GM12875 (cell line): Measurements from ENCODE around the gene NRG3.

Experiments
- H3K4me3 ChIP-seq: one replicate; pipeline ENCODE4 v1.5.1; 2011; ENCODE audit warnings: low read depth, low read length, control low read depth
- TF ChIP-seq, protein P1 (sequence below): IDR thresholded peaks from 2 replicates; pipeline ENCODE4 v1.5.1; 2011; ENCODE audit warnings: low read depth, mild to moderate bottlenecking, control low read depth, inconsistent platforms, low read length, moderate library complexity, borderline replicate concordance; ENCODE audit not compliant: insufficient read depth

The NRG3 gene

DNA sequence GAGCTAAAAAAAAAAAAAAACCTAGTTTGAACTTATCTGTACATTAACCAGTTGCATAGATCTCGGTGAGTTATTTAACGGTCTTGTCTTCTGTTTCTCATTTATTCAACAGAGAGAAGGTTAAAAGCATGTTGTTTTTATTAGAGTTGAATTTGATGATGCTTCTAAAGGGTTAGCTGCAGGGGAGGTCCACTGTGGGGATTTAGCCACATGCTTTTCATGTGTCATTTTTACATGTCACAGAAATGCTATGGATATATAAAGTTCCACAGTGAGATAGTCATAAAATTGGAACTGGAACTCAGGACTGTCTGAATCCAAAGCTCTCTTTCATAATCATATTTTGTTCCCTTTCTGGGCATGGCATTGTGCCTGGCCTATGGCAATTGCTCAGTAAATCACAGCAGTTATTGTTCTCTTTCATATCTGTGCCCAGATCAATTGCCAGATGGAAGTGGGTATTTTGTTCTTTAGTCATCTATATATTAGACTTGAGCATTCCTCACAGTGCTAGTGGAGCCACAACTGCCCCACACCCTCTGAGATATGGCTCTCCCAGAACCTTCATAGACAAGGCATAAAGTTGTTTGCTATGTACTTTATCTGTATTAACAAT lies 578.8 kb downstream of the NRG3 start:
- TF ChIP-seq, protein P1, sequence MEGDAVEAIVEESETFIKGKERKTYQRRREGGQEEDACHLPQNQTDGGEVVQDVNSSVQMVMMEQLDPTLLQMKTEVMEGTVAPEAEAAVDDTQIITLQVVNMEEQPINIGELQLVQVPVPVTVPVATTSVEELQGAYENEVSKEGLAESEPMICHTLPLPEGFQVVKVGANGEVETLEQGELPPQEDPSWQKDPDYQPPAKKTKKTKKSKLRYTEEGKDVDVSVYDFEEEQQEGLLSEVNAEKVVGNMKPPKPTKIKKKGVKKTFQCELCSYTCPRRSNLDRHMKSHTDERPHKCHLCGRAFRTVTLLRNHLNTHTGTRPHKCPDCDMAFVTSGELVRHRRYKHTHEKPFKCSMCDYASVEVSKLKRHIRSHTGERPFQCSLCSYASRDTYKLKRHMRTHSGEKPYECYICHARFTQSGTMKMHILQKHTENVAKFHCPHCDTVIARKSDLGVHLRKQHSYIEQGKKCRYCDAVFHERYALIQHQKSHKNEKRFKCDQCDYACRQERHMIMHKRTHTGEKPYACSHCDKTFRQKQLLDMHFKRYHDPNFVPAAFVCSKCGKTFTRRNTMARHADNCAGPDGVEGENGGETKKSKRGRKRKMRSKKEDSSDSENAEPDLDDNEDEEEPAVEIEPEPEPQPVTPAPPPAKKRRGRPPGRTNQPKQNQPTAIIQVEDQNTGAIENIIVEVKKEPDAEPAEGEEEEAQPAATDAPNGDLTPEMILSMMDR: no peak
- no peak overlapping the region for H3K4me3 ChIP-seq

GRCh38 chr10:82462910-82463551 lies 588.0 kb downstream of the NRG3 start:
- TF ChIP-seq, protein P1: no peak
- no peak overlapping the region for H3K4me3 ChIP-seq

- TF ChIP-seq, protein P1: no peak
- H3K4me3 ChIP-seq: no peak overlapping the region
Observed at GRCh38 chr10:82463614-82464013, 588.6 kb downstream of the NRG3 start.

DNA sequence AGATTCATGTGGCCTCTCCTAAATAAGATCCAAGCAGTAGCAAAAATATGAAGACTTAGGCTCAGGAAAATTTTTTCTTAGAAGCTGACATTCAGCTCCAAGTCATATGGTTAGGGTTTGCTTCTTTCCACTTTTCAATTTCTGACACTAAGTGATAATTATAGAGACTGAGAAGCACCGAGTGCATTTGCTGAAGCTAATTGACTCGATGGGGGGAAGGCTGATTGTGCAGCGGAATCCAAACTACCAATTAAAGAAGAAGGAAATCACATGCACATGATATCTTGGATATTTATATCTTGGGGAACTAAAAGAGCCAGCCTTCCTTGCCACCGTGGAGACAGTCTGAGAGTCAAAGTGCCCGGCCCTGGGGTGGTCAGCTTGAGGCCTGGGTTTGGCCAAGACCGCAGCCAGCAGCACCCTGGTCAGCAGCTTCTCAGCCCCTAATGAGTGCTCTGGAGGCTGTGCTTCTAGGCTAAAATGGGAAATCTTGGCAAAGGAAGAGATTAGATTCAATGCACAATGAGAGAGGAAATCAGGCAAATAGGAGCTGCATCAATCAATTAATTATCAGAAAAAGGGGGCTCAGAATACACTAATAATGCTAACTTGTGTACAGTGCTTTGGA lies 589.3 kb downstream of the NRG3 start:
- TF ChIP-seq, protein P1: no peak
- no peak overlapping the region for H3K4me3 ChIP-seq

- H3K4me3 ChIP-seq: no peak overlapping the region
- TF ChIP-seq, protein P1: no peak
Observed at GRCh38 chr10:82464966-82465365, 590.0 kb downstream of the NRG3 start.

DNA sequence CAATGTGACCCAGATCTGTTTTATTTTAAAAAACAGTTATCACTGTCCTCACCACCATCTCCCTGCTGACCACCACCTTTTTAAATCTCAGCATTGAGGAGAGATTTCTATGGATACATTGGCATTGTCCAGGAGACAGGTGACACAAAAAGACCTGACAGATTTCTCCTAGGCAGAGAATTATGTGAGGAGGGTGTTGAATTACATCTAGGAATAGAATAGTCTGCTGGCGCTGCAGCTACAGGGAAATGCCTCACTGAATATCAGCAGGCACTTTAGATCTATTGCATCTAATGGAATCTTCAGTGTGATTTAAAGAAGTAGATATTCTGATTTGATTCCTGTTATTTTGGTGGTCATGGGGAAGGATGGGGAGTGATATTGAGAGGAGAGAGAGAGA lies 593.5 kb downstream of the NRG3 start:
- H3K4me3 ChIP-seq: no peak overlapping the region
- TF ChIP-seq, protein P1: no peak
